OCI-LY3 (cell line): ENCODE data around the gene GSX2.

Experiments
- H2AFZ ChIP-seq: fragments of 200-600, 300-600 bp; shearing (Covaris generic); 2 replicates; pipeline ENCODE4 v1.6.0; 2014; ENCODE audit warnings: antibody characterized with exemption, low read depth, low read length
- H3K27ac ChIP-seq: fragments of 200-600, 300-600 bp; sonication (generic); 2 replicates; pipeline ENCODE4 v1.5.1; 2014; ENCODE audit warnings: mild to moderate bottlenecking, low read length, moderate library complexity, mixed read lengths
- H3K27me3 ChIP-seq: fragments of 200-600, 300-600 bp; sonication (generic); 2 replicates; pipeline ENCODE4 v1.6.1; 2014; ENCODE audit warnings: low read depth, low read length, mixed read lengths
- H3K36me3 ChIP-seq: fragments of 200-600, 300-600 bp; sonication (generic); replicated peaks from 2 replicates; pipeline ENCODE3; 2014; ENCODE audit warnings: low read depth, low read length, mixed read lengths
- H3K4me1 ChIP-seq: fragments of 300-600, 200-600 bp; sonication (generic); 2 replicates; pipeline ENCODE4 v1.6.1; 2014; ENCODE audit warnings: low read length, mixed read lengths
- H3K4me2 ChIP-seq: fragments of 200-600, 300-600 bp; sonication (generic); 2 replicates; pipeline ENCODE4 v1.6.1; 2014; ENCODE audit warnings: low read length, mixed read lengths
- H3K4me3 ChIP-seq: fragments of 300-600, 200-600 bp; sonication (generic); 2 replicates; pipeline ENCODE4 v1.5.1; 2014; ENCODE audit warnings: antibody characterized with exemption, mild to moderate bottlenecking, low read length, moderate library complexity
- H3K79me2 ChIP-seq: fragments of 300-600, 200-600 bp; shearing (Covaris generic); 2 replicates; pipeline ENCODE4 v1.6.1; 2014; ENCODE audit warnings: mild to moderate bottlenecking, low read length, mixed read lengths
- H3K9ac ChIP-seq: fragments of 300-600, 200-600 bp; shearing (Covaris generic); 2 replicates; pipeline ENCODE4 v1.6.0; 2014; ENCODE audit warnings: mild to moderate bottlenecking, low read length, moderate library complexity
- H3K9me3 ChIP-seq: fragments of 200-600, 300-600 bp; shearing (Covaris generic); 2 replicates; pipeline ENCODE4 v1.6.1; 2014; ENCODE audit warnings: low read length, mixed read lengths; ENCODE audit not compliant: insufficient read depth
- H4K20me1 ChIP-seq: fragments of 200-600, 300-600 bp; sonication (generic); 2 replicates; pipeline ENCODE4 v1.6.1; 2016; ENCODE audit warnings: low read length, mixed read lengths; ENCODE audit not compliant: insufficient read depth
- EZH2phosphoT487 ChIP-seq: fragments of 200-600 bp; shearing (Covaris generic); IDR thresholded peaks from 2 replicates; pipeline ENCODE4 v1.6.1; 2018; ENCODE audit warnings: antibody characterized with exemption, mixed run types, low read depth
- TF ChIP-seq, protein P1 (sequence below): fragments of 200-600, 300-600 bp; sonication (generic); IDR thresholded peaks from 2 replicates; pipeline ENCODE4 v1.5.1; 2014; ENCODE audit warnings: antibody characterized with exemption, low read length, low read depth

GSX2 gene

DNA sequence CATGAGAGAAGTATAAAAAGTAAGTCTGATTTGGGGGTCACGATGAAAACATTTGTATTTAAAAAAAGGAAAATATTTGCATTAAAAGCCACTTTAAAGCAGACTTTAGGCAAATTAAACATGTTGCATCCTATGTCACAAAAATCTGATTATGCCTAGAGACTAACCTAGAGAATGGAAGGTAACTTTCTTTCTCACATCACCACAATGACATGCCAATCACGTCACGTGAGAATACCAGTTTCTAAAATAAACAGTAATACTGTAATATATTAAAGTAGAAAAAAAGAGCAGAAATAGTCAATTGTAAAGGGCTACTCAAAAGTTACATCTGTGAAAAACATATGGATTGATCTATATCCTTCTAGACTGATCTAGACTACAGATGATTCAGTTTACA, 38.9 kb upstream of the GSX2 start:
- no peak overlapping the region for H2AFZ ChIP-seq
- H4K20me1 ChIP-seq: peaks cover 61% of the 10 kb centered on the region
- no peak overlapping the region for H3K4me2 ChIP-seq
- no peak overlapping the region for H3K27ac ChIP-seq
- H3K4me1 ChIP-seq: peaks cover 20% of the 10 kb centered on the region
- peaks cover 86% of the 10 kb centered on the region for H3K79me2 ChIP-seq
- no peak overlapping the region for H3K9ac ChIP-seq
- H3K9me3 ChIP-seq: no peaks in the 10 kb centered on the region
- H3K36me3 ChIP-seq: no peaks in the 10 kb centered on the region
- no peak overlapping the region for H3K4me3 ChIP-seq
- no peak for TF ChIP-seq EZH2phosphoT487
- TF ChIP-seq, protein P1, sequence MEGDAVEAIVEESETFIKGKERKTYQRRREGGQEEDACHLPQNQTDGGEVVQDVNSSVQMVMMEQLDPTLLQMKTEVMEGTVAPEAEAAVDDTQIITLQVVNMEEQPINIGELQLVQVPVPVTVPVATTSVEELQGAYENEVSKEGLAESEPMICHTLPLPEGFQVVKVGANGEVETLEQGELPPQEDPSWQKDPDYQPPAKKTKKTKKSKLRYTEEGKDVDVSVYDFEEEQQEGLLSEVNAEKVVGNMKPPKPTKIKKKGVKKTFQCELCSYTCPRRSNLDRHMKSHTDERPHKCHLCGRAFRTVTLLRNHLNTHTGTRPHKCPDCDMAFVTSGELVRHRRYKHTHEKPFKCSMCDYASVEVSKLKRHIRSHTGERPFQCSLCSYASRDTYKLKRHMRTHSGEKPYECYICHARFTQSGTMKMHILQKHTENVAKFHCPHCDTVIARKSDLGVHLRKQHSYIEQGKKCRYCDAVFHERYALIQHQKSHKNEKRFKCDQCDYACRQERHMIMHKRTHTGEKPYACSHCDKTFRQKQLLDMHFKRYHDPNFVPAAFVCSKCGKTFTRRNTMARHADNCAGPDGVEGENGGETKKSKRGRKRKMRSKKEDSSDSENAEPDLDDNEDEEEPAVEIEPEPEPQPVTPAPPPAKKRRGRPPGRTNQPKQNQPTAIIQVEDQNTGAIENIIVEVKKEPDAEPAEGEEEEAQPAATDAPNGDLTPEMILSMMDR: no peak
- no peaks in the 10 kb centered on the region for H3K27me3 ChIP-seq

DNA sequence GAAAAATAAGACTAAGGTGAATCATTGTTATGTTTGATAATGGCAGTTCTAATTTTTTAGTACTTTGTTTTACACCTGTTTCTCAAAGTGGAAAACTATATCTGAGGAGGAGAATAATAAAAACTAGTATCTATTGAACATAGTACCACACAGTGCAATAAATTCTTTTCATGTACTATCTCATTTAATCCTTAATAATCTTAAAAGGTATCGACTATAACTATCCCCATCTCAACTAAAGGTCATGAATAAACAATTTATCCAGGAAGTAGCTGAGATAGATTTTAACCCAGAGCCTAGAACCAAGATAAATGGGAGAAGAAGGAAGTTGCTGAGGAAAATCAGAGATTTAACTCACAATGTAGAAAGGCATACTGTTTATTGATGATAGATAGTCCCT, 38.1 kb upstream of the GSX2 start:
- peaks cover 54% of the 10 kb centered on the region for H4K20me1 ChIP-seq
- TF ChIP-seq EZH2phosphoT487: no peak
- TF ChIP-seq, protein P1: no peak
- no peak overlapping the region for H3K9ac ChIP-seq
- no peak overlapping the region for H3K4me3 ChIP-seq
- H3K79me2 ChIP-seq: peaks cover 78% of the 10 kb centered on the region
- H3K27me3 ChIP-seq: no peaks in the 10 kb centered on the region
- H3K4me1 ChIP-seq: peaks cover 20% of the 10 kb centered on the region
- no peak overlapping the region for H2AFZ ChIP-seq
- no peak overlapping the region for H3K27ac ChIP-seq
- no peaks in the 10 kb centered on the region for H3K36me3 ChIP-seq
- no peaks in the 10 kb centered on the region for H3K9me3 ChIP-seq
- H3K4me2 ChIP-seq: no peak overlapping the region

DNA sequence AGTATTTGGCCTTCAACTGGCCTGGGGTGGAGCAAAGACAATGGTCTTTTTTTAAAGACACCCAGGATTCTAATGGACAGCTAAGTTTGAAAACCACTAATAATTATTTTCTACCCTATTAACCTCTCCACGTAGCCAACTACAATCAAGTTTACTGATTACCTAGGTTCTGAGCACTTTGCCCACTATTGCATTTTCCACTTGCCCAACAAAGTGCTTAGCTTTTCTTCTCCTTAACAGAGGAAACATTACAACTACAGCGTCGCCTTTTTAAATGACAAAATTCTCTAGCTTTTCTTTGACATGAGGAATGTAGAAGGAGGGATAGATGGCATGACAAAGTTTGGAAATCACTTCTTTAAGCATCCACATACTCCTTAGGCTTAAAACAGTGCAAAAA, 37.6 kb upstream of the GSX2 start:
- no peak overlapping the region for H3K27ac ChIP-seq
- no peak overlapping the region for H2AFZ ChIP-seq
- H3K4me1 ChIP-seq: peaks cover 20% of the 10 kb centered on the region
- TF ChIP-seq, protein P1: no peak
- TF ChIP-seq EZH2phosphoT487: no peak
- no peaks in the 10 kb centered on the region for H3K9me3 ChIP-seq
- no peak overlapping the region for H3K9ac ChIP-seq
- H3K36me3 ChIP-seq: no peaks in the 10 kb centered on the region
- no peaks in the 10 kb centered on the region for H3K27me3 ChIP-seq
- H4K20me1 ChIP-seq: peaks cover 49% of the 10 kb centered on the region
- peak overlapping the region; percentile 83 for H3K4me2 ChIP-seq
- peak overlapping the region; percentile 87 for H3K4me3 ChIP-seq
- peaks cover 72% of the 10 kb centered on the region for H3K79me2 ChIP-seq

DNA sequence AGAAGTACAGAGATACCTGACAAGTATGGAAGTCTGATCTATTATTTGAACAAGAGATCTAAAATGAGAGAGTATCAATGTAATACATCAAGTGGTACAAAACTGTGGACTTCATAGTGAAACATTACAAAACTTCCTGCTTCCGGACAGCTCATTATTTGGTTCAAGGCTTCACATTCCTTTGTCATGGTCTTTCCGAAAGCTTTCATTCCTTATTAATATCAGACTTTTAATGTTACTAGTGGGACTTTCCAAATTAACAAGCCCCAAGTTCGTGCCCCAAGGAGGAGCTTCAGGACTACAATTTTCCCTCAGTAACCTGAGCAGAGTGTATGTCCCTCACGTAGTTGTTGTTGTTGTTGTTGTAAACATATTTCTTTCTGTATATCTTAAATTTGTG, 36.7 kb upstream of the GSX2 start:
- H3K4me1 ChIP-seq: peaks cover 16% of the 10 kb centered on the region
- H3K27ac ChIP-seq: no peak overlapping the region
- H2AFZ ChIP-seq: no peak overlapping the region
- no peaks in the 10 kb centered on the region for H3K36me3 ChIP-seq
- peaks cover 40% of the 10 kb centered on the region for H4K20me1 ChIP-seq
- H3K27me3 ChIP-seq: no peaks in the 10 kb centered on the region
- H3K4me3 ChIP-seq: peak overlapping the region; percentile 87
- H3K9ac ChIP-seq: peak overlapping the region; percentile 97
- H3K4me2 ChIP-seq: peak overlapping the region; percentile 83
- no peaks in the 10 kb centered on the region for H3K9me3 ChIP-seq
- TF ChIP-seq, protein P1: no peak
- TF ChIP-seq EZH2phosphoT487: no peak
- H3K79me2 ChIP-seq: peaks cover 64% of the 10 kb centered on the region
